Liver (tissue), 3 donors: ENCODE measurements around the gene PP2D1.

Source experiments
- EGR1 ChIP-seq, 2 donors: IDR thresholded peaks; 2 replicates each; pipeline ENCODE4 v1.6.1; 2016 to 2018; ENCODE audit warnings: antibody characterized with exemption in 2 of 2, low read depth in 2 of 2
- RXRA ChIP-seq, 2 donors: IDR thresholded peaks; 2 replicates each; pipeline ENCODE4 v1.6.1; 2017 to 2018; ENCODE audit warnings: antibody characterized with exemption in 2 of 2, mild to moderate bottlenecking in 1 of 2
- TF ChIP-seq, protein P1 (sequence below): fragments of 150-350 bp; IDR thresholded peaks from 2 replicates; pipeline ENCODE4 v1.5.1; 2017; ENCODE audit warnings: improper control_type of control experiment, low read depth, low read length; ENCODE audit not compliant: missing input control
- TF ChIP-seq, protein P2 (sequence below): IDR thresholded peaks from 2 replicates; pipeline ENCODE4 v1.6.1; 2016; ENCODE audit warnings: antibody characterized with exemption
- donor health status: healthy.
- donor health status: healthy.

DNA sequence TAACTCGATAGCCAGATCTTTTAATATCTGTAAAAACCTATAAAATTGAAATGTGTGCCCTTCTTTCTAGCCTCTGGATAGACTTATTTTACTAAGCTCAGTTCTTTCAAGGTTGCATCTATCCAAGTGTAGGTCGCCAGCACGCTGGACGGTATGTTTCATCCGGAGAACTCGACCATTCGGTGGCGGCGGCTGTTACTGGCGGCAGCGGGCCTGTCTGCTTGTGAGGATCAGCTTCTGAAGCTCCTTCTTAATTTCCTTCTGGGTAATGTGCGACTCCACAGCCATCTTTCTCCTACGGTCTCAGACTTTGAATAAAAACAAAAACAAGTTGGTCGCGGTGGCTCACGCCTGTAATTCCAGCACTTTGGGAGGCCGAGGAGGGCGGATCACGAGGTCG, 4.1 kb downstream of the PP2D1 start:
- TF ChIP-seq RXRA (IDR thresholded peaks at IDR 0.05) (no peak), EGR1 (IDR thresholded peaks at IDR 0.05; ENCODE audit: low read depth in 2 of 2) (no peak)
- TF ChIP-seq, protein P1, sequence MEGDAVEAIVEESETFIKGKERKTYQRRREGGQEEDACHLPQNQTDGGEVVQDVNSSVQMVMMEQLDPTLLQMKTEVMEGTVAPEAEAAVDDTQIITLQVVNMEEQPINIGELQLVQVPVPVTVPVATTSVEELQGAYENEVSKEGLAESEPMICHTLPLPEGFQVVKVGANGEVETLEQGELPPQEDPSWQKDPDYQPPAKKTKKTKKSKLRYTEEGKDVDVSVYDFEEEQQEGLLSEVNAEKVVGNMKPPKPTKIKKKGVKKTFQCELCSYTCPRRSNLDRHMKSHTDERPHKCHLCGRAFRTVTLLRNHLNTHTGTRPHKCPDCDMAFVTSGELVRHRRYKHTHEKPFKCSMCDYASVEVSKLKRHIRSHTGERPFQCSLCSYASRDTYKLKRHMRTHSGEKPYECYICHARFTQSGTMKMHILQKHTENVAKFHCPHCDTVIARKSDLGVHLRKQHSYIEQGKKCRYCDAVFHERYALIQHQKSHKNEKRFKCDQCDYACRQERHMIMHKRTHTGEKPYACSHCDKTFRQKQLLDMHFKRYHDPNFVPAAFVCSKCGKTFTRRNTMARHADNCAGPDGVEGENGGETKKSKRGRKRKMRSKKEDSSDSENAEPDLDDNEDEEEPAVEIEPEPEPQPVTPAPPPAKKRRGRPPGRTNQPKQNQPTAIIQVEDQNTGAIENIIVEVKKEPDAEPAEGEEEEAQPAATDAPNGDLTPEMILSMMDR = no peak
- TF ChIP-seq, protein P2, sequence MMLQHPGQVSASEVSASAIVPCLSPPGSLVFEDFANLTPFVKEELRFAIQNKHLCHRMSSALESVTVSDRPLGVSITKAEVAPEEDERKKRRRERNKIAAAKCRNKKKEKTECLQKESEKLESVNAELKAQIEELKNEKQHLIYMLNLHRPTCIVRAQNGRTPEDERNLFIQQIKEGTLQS = no peak
